Retina (tissue), 1 donor: ENCODE results near the gene KIAA0040.

Source experiments
- DNase-seq: peaks from one replicate; pipeline ENCODE4 v3.0.0-alpha.2; 2016

KIAA0040 gene

GRCh38 chr1:175200678-175201521 is 8.3 kb upstream of the KIAA0040 start:
- no peak for DNase-seq

- no peak for DNase-seq
Observed at GRCh38 chr1:175198332-175198731, 5.8 kb upstream of the KIAA0040 start.

GRCh38 chr1:175197531-175197930 is 5.0 kb upstream of the KIAA0040 start:
- DNase-seq = no peak

GRCh38 chr1:175195798-175196197 is 3.2 kb upstream of the KIAA0040 start:
- DNase-seq = no peak

GRCh38 chr1:175195281-175195680 is 2.7 kb upstream of the KIAA0040 start:
- DNase-seq = no peak

- DNase-seq = no peak
Observed at GRCh38 chr1:175193527-175193910, 943 bp upstream of the KIAA0040 start.

GRCh38 chr1:175192111-175192629 is 406 bp downstream of the KIAA0040 start:
- peak; percentile 47 for DNase-seq

- no peak for DNase-seq
Observed at GRCh38 chr1:175191659-175192058, 917 bp downstream of the KIAA0040 start.

GRCh38 chr1:175188936-175189335 is 3.6 kb downstream of the KIAA0040 start:
- DNase-seq = no peak

GRCh38 chr1:175186433-175187160 is 6.0 kb downstream of the KIAA0040 start:
- no peak for DNase-seq

GRCh38 chr1:175185903-175186302 is 6.7 kb downstream of the KIAA0040 start:
- DNase-seq = no peak

GRCh38 chr1:175183586-175183985 is 9.0 kb downstream of the KIAA0040 start:
- DNase-seq = no peak

GRCh38 chr1:175182201-175182746 is 10.3 kb downstream of the KIAA0040 start:
- no peak for DNase-seq

- DNase-seq = no peak
Observed at GRCh38 chr1:175179837-175180590, 12.6 kb downstream of the KIAA0040 start.

- no peak for DNase-seq
Observed at GRCh38 chr1:175178456-175178855, 14.1 kb downstream of the KIAA0040 start.

GRCh38 chr1:175178056-175178455 is 14.5 kb downstream of the KIAA0040 start:
- DNase-seq = no peak

GRCh38 chr1:175176246-175176645 is 16.3 kb downstream of the KIAA0040 start:
- DNase-seq = no peak

- no peak for DNase-seq
Observed at GRCh38 chr1:175174309-175175102, 18.1 kb downstream of the KIAA0040 start.

GRCh38 chr1:175173531-175173930 is 19.0 kb downstream of the KIAA0040 start:
- no peak for DNase-seq

- DNase-seq = no peak
Observed at GRCh38 chr1:175172503-175172902, 20.1 kb downstream of the KIAA0040 start.

- DNase-seq = no peak
Observed at GRCh38 chr1:175171036-175171913, 21.3 kb downstream of the KIAA0040 start.
